Thyroid gland (tissue), 4 donors: ENCODE measurements around the gene TNP2. TPM values are rescaled to one million over a fixed set of nuclear protein-coding genes. Genes with fewer than 3 reads are reported as not detected.

ENCODE experiments used
- DNase-seq, 2 donors: peaks; one replicate each; pipeline ENCODE4 v3.0.0-alpha.2; 2019
- H3K27ac ChIP-seq, 3 donors: fragments of 200-600 bp; sonication (generic); 1 replicate in 2 of 3; 2 replicates in 1 of 3; pipeline ENCODE4 v1.5.1; 2016 to 2019; ENCODE audit warnings: mild to moderate bottlenecking in 1 of 3, moderate library complexity in 1 of 3
- H3K27me3 ChIP-seq: fragments of 200-600 bp; sonication (generic); one replicate; pipeline ENCODE4 v1.5.1; 2019
- H3K36me3 ChIP-seq, 2 donors: fragments of 200-600 bp; sonication (generic); one replicate each; pipeline ENCODE4 v1.5.1; 2016 to 2019
- H3K4me1 ChIP-seq, 2 donors: fragments of 200-600 bp; sonication (generic); one replicate each; pipeline ENCODE4 v1.5.1; 2017 to 2019
- H3K4me3 ChIP-seq, 3 donors: fragments of 200-600 bp; sonication (generic); replicated peaks in 1 of 3; 1 replicate in 2 of 3; 2 replicates in 1 of 3; pipeline ENCODE4 v1.5.1; 2016; ENCODE audit warnings: mild to moderate bottlenecking in 1 of 3
- H3K9me3 ChIP-seq: fragments of 200-600 bp; sonication (generic); one replicate; pipeline ENCODE4 v1.5.1; 2017
- CTCF ChIP-seq, 6 experiments: fragments of 200-600 bp in 3 of 6; fragments of 450-650 bp in 3 of 6; sonication (generic) in 3 of 6; IDR thresholded peaks; one replicate each; pipeline ENCODE4 v1.5.1; 2016 to 2019; ENCODE audit warnings: antibody characterized with exemption in 6 of 6, mild to moderate bottlenecking in 2 of 6, inconsistent platforms in 1 of 6, moderate library complexity in 1 of 6
- POLR2A ChIP-seq, 2 donors: fragments of 450-650 bp; IDR thresholded peaks; one replicate each; pipeline ENCODE4 v1.6.1; 2017; ENCODE audit warnings: antibody characterized with exemption in 2 of 2, mild to moderate bottlenecking in 2 of 2, moderate library complexity in 1 of 2
- WGBS, 2 donors: methylation state at CpG; one replicate each; pipeline ENCODE4 v1.1.5; 2017; 5-methylcytosine and 5-hydroxymethylcytosine counted together
- intact Hi-C: fragments of 100-400 bp; cut with DNase I; formaldehyde crosslinking; loops from one replicate; pipeline ENCODE4 v1.15.1; 2023
- total RNA-seq, 4 donors: library from RNA; depleted of rRNA; stranded (reverse); fragments of >200 nt; gene quantifications; one replicate each; pipeline ENCODE4 v1.2.3, GENCODE V29; 2016

TNP2 gene
- total RNA-seq, 4 donors from 2014 or later = not detected

GRCh38 chr16:11280616-11281522 is 11.7 kb upstream of the TNP2 start, which contains the start of gene PRM1:
Gene PRM1 (minus strand): TSS chr16:11281330. CDS start chr16:11281238, 92 bp downstream.
- Histone ChIP-seq H3K4me3 (no peak within 1 kb of the TSS), H3K27ac (no peak within 1 kb of the TSS), H3K9me3 (no peaks in the 10 kb centered on the region), H3K27me3 (no peaks in the 10 kb centered on the region), H3K36me3 (no peaks in the 10 kb centered on the region), H3K4me1 (no peaks in the 10 kb centered on the region)
- no peak for DNase-seq
- whole genome bisulfite sequencing, 2 donors = 88 to 89% methylated on average over 19 to 25 of the region's 25 CpGs
- intact Hi-C loops = no loop called here
- TF ChIP-seq POLR2A (IDR thresholded peaks at IDR 0.05) (no peak), CTCF (IDR thresholded peaks at IDR 0.05) (no peak)

GRCh38 chr16:11278681-11279628 is 9.8 kb upstream of the TNP2 start:
- intact Hi-C loops = no loop called here
- Histone ChIP-seq H3K27ac (no peak overlapping the region), H3K27me3 (no peaks in the 10 kb centered on the region), H3K4me1 (no peaks in the 10 kb centered on the region), H3K9me3 (no peaks in the 10 kb centered on the region), H3K36me3 (no peaks in the 10 kb centered on the region), H3K4me3 (no peak overlapping the region)
- no peak for DNase-seq
- TF ChIP-seq CTCF (IDR thresholded peaks at IDR 0.05) (no peak), POLR2A (IDR thresholded peaks at IDR 0.05) (no peak)
- WGBS, 2 donors = 83 to 91% methylated on average over 7 of the region's 7 CpGs

- no peaks in the 10 kb centered on the region for H3K9me3 ChIP-seq
- H3K4me1 ChIP-seq = no peaks in the 10 kb centered on the region
- TF ChIP-seq POLR2A (IDR thresholded peaks at IDR 0.05) (no peak), CTCF (IDR thresholded peaks at IDR 0.05) (no peak)
- intact Hi-C loops = no loop called here
- no peaks in the 10 kb centered on the region for H3K36me3 ChIP-seq
- DNase-seq = no peak
- WGBS, 2 donors = 87 to 89% methylated on average over 12 of the region's 12 CpGs
- H3K27ac ChIP-seq = no peak overlapping the region
- no peak overlapping the region for H3K4me3 ChIP-seq
- H3K27me3 ChIP-seq = no peaks in the 10 kb centered on the region
Observed at GRCh38 chr16:11277607-11278337, 8.6 kb upstream of the TNP2 start.

GRCh38 chr16:11276896-11277593 is 7.9 kb upstream of the TNP2 start:
- intact Hi-C loops = no loop called here
- Histone ChIP-seq H3K27ac (no peak overlapping the region), H3K9me3 (no peaks in the 10 kb centered on the region), H3K4me3 (no peak overlapping the region), H3K27me3 (no peaks in the 10 kb centered on the region), H3K4me1 (no peaks in the 10 kb centered on the region), H3K36me3 (no peaks in the 10 kb centered on the region)
- WGBS, 2 donors = 91 to 93% methylated on average over 11 of the region's 11 CpGs
- TF ChIP-seq CTCF (IDR thresholded peaks at IDR 0.05) (no peak), POLR2A (IDR thresholded peaks at IDR 0.05) (no peak)
- DNase-seq = no peak
